HL-60 (cell line): ENCODE results near the gene SEPTIN5.

Experiments
- POLR2AphosphoS5 ChIP-seq: IDR thresholded peaks from 2 replicates; pipeline ENCODE4 v1.6.1; 2012; ENCODE audit warnings: low read depth
- TF ChIP-seq, protein P1 (sequence below): IDR thresholded peaks from one replicate; pipeline ENCODE4 v1.5.1; 2011; ENCODE audit warnings: low read length, control low read depth, inconsistent platforms; ENCODE audit not compliant: insufficient read depth

DNA sequence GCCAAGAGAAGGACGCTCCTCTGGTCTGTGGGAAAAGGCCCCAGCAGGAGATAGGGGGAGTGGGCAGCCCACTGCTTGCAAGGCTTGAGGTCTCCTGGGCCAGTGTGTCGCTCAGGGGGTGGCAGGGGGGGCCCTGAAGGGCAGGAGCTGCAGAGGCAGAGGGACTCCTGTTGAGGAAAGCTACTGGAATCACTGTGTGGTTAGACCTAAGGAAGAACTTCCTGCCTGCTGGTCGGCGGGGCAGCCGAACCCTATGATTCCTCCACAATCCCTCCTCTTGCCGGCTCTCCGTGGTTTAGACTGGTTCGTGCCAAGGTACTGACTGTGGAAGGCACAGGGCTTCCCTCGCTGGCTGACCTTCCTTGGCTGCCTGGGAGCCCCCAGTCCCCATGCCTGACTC lies 15.2 kb downstream of the SEPTIN5 start:
- TF ChIP-seq, protein P1, sequence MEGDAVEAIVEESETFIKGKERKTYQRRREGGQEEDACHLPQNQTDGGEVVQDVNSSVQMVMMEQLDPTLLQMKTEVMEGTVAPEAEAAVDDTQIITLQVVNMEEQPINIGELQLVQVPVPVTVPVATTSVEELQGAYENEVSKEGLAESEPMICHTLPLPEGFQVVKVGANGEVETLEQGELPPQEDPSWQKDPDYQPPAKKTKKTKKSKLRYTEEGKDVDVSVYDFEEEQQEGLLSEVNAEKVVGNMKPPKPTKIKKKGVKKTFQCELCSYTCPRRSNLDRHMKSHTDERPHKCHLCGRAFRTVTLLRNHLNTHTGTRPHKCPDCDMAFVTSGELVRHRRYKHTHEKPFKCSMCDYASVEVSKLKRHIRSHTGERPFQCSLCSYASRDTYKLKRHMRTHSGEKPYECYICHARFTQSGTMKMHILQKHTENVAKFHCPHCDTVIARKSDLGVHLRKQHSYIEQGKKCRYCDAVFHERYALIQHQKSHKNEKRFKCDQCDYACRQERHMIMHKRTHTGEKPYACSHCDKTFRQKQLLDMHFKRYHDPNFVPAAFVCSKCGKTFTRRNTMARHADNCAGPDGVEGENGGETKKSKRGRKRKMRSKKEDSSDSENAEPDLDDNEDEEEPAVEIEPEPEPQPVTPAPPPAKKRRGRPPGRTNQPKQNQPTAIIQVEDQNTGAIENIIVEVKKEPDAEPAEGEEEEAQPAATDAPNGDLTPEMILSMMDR: no peak
- TF ChIP-seq POLR2AphosphoS5: no peak
